ENCODE data around the gene ZNF24.

ZNF24 gene

DNA sequence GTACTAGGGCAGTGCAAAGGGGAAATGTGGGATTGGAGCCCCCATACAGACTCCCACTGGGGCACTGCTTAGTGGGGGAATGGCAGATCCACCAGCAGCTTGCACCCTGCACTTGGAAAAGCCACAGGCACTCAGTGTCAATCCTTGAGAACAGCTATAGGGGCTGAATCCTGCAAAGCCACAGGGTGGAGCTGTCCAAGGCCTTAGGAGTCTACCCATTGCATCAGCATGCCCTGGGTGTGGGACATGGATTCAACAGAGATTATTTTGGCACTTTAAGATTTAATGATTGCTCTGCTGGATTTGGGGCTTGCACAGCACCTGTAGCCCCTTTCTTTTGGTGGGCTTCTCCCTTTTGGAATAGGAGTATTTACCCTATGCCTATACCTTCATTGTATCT is 8.6 kb upstream of the ZNF24 start:
- DNase-seq, result no peak

DNA sequence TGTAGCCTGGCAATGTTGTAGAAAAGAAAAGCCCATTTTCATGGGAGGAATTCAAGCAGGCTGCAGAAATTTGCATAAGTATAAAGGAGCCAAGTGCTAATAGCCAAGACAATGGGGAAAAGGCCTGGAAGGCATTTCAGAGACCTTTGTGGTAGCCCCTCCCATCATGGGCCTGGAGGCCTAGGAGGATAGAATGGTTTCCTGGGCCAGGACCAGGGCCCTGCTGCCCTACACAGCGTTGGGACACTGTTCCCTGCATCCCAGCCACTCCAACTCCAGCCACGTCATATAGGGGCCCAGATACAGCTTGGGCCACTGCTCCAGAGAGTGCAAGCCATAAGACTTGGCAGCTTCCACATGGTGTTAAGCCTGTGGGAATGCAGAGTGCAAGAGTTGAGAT is 8.1 kb upstream of the ZNF24 start:
- no peak for DNase-seq

DNA sequence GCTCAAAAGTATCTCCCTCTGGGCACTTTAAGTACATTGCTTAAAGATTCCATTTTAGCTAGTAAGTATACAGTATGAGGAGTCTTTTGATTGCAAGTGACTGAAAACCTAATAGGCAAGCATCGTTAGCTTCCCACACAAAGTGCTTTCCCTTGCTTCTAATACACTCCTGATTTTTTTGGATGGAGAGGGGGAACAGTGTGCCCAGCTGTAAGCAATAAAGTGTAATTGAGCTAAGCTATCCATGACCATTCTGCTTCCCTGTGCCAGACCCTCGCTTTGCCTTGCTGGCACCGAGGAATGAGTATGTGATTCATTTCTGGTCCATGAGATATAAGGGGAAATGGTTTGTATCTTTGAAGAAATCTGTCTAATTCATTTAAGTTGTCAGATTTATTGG is 3.8 kb upstream of the ZNF24 start:
- no peak for DNase-seq

DNA sequence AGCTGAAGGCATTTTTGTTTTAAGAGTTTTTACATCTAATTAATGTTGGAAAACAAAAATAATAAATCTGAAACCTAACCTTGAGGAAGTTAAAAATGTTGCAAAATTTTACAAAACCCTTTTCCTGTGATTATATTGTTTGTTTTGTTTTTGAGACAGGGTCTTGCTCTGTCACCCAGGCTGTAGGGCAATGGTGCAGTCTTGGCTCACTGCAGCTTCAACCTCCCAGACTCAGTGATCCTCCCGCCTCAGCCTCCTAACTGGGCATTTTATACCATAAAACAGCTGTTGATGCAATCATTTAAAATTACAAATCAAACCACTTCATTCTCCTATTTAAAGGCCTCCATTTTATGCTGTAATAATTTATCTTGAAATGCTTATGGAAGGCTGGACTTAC is 1.7 kb upstream of the ZNF24 start:
- DNase-seq, result no peak

DNA sequence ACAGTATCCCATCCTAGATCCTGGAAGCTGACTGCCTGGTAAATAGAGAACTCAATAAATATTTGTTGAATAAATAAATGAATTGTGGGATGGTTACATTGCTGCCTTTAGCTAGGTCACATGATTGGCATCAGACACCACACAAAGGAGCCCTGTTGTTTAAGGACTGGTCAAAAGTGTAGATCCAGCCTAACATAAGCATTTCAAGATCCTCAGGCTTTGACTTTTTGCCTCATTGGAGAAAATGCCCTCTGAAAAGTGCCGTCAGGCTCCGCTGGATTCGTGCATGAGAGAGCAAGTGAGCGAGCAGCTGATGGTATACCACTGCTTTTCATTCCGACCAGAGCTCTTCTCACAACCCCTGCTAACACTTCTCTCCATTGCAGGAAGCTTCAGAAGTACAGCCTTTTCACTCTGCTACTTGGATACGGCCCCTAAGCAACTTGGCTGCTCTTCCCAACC is 1.3 kb upstream of the ZNF24 start:
- DNase-seq, result no peak

DNA sequence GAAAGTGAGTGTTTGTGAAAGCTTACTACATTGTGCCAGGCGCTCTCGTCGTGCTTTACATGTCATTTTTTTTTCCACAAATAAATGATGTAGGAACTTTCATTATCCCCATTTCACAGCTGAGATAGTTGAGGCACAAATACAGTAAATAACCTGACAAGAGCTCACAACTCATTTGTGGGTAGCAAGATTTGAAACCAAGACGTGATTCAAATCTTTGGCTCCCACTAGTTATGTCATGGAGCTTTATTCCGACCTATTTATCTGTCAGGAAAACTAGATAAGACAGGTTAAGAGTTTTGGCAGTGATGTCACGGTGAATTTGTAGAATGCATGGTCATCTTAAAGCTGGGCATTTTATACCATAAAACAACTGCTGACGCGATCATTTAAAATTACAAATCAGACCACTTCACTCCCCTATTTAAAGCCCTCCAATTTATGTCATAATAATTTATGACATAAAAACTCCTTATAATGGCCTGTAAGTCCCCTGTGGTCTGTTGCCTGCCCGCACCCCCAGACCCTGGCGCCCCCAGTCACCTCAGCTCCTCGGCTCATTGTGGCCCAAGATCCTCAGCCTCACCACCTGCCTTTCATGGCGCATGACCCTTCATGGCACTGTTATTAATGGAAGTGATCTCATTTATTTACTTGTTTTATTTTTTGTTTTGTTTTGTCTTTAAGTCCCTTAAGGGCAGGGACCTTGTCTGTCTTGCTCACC is 678 bp upstream of the ZNF24 start:
- DNase-seq, result no peak

DNA sequence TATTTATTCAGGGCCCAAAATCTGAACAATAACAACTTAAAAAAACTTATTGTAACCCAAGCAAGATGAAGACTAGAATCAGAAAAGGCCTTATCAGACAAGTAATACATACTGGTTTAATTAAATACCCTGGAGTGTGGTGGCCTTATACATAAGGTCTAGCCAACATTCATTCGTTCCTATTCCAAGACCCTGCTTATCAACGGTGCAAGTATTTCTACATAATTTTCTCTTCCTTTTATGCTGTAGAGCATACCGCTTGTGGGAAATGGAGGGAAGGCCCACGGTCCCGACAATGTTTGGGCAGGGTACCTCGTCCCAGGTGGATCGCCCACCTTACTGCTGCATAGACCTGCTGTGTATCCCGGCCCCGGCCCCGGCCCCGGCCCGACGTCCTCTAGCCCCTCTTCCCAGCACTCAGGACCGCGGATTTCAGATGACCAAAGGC is 708 bp downstream of the ZNF24 start:
- DNase-seq, result no peak

DNA sequence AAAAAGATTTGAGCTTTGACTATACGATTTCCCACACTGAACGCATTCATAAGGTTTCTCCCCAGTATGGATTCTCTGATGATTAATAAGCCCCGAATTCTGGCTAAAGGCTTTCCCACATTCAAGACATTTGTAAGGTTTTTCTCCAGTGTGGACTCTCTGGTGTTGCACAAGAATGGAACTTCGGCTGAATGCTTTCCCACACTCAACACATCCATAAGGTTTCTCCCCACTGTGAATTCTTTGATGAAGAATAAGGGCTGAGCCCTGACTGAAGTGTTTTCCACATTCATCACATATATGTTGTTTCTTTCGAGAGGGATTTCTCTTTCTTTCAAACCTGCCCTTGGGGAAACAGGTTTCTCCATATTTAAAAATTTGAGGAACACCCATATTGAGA is 6.9 kb downstream of the ZNF24 start:
- no peak for DNase-seq

DNA sequence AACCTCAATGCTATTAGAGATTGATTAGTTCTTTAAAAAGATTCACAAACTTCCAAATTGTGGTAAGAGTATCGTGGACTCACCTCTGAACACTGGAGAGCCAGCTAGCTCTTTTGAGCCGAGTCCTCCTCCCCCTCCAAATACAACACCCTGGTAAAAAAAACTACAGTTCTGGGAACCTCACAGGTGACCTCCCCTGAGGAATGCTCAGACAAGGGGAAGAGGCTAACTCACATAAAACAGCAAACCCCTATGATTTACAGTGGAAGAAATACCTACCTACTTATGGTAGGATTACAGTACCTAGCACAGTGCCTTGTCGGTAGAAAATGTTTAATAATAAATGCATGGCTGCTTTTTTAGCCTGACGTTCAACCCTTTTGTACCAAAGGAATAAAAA is 8.4 kb downstream of the ZNF24 start:
- no peak for DNase-seq

DNA sequence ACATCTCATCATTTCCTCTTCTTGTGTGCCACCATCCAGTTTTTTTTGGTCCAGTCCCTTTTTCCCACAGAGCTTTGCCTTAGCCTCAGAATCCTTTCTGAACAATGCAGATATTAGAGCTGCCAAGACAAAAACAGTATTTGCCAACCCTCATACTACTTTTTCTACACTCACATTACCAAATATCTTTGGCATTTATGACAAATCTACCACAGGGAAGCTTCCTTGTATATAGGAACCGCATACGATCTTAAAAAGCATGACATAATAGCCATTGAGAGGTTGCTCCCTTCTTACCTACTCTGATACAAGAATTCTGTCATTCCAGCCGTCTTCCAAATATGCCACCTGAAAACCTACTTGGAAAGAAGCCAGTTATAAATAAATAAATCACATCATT is 9.4 kb downstream of the ZNF24 start:
- peak; percentile 70 for DNase-seq

DNA sequence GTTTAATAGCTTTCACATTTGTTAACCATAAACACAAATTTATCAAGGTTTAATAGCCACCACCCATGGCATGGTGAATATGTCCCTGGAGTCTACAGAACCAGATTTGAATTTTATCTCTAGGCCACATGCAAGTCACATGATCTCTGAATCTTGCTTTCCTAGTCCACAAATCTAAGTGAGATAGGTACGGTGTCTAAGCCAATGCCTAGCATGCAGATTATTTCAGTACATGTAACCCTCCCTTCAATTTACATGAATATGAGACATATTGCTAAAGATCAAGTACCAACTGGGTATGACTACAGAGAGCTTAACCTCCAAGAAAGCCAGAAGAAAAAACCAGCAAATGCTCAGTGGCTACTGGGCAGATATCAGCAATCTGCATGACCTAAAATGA is 10.0 kb downstream of the ZNF24 start:
- no peak for DNase-seq

DNA sequence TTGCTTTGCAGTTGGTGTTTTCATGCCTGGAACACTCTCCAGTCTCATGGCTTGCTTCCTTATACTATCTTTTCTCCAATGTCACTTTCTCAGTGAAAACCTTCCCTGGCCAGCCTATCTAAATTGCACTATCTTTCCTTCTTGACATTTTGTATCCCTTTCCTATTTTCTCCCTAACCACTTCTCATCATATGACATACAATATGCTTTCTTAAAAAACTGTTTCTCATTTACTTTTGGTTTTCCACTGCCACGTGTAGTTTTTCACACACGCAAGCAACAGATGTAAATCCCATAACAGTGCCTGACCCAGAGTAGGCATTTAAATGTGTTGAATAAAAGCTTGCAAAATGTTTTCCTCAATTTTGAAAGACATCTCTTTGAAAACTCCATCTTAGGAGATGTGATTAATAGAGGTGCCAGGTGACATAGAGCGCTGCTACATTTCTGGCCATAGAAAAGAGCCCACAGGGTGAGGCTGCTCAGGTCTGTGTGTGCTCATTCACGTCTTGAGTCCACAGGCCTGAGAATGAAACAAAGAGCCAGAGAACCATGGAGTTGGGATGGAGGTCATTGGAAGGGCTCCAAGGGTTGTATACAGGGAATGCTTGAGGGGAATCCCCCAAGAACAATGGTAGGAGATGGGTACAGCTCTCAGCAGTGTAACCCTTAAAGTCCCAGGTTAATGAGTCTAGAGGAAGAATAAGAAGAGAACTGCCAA is 12.7 kb downstream of the ZNF24 start:
- DNase-seq, result no peak

DNA sequence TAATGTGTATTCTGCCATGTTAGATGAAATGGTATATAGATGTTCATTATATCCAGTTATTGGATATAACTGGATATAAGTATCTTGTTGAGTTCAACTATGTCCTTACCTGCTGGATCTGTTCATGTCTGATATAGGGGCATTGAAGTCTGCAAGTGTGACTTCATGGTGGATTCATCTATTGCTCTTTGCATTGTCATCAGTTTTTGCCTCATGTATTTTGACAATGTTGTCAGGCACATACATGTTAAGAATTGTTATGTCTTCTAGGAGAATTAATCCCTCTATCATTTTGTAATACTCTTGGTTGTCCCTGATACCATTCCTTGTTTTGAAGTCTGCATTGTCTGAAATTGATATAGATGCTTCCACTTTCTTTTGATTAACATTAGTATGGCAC is 15.4 kb downstream of the ZNF24 start:
- DNase-seq, result no peak

DNA sequence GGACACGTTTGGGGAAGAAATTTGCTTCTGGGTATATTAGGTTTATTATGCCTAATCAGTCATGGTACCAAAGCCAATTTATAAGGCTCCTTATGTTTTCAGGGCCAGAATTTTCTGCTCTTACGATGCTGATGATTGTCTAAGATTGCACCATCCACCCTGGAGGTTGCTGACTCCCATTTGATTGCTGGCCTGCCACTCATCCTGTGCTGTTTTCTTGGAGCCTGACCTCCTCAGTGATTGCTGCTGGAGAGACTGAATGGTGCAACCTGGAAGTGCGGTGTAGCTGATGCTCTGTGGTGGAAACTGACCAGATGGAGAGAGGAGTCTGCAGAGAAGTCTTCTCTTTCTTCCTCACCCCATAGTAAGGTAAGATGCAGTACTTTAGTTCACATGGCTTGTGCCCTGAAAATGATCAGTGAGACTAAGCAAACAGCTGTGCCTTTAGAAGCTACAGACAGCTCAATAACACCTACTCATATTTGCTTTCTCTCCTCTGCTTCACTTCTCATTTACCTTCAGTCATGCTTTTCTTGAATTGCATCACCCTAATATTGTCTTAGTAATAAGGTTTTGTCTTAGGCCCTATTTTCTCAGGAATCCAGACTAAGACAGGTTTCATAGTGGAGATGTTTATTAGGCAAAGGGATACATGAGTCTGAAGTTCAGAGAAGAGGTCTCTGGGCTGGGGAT is 17.4 kb downstream of the ZNF24 start:
- no peak for DNase-seq

DNA sequence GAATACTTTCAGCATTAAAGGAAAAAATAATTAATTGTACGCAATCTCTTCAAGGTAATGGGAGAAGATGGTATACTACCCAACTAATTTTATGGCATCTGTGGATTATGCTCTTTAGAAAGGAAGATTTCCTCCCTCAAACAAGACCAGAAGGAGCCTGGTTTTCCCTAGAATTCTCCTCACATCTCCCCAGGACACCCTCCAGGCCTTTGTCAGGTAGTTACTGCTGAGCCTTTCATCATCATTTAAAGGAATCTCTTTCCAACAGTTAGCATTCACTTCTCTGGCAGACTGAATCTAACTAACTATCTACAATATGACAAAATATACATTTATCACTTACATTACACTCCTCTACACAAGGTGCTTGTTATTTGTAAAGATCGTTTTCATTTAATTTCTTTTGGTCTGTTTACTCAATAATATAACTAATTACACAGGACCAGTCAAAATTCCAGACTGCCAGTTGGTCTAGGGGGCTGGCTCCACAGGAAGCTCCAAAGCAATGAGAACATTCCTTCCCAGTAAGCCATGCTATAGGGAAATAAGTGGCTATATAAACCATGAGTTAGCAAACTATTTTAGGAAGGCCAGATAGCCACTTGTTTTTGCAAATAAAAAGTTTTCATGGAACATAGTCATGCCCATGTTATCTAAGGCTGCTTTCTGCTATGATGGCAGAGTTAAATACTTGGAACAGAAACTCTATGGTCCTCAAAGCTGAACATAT is 19.1 kb downstream of the ZNF24 start:
- peak; percentile 89 for DNase-seq

DNA sequence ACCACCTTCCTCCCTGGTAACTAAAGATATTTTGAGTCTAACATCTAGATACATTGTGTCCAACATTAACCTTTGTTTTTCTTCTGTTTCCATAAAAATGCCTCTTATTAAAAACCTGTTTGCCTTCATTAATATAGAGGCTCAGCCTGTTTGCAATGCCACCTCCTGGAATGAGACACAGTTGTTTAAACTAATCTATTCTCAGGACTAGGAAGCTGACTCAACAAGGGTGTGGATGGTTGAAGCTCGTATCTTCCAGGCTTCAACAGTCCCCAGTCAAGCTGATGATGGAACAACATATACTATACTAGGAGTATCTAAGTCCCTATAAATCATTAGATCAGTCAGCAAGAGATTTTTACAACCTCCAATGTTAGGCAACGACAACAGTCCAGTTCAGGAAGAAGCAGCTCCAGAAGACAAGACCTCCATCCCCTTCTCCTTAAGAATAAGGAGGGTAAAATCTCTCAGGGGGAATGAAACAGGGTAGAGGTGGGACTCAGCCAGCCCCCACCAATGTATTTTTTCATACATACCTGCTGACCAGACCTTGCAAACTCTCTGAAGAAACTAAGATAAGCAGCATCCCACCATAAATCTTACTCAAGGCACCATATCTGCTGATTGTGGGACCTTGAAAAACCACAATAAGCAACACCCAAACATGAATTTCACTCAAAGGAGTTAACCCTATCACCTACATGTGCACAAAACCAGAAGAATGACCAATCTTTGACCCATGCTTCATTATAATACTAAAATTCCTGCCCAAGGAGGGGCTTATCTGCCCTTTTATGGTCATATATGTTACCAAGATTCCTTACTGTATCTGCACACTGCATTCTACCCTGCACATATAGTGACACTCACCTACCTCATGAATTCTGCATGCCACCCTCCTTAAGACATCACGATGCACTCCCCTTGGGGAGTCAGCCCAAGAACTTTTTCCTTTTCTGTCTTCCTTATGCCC is 21.4 kb downstream of the ZNF24 start:
- peak; percentile 61 for DNase-seq

DNA sequence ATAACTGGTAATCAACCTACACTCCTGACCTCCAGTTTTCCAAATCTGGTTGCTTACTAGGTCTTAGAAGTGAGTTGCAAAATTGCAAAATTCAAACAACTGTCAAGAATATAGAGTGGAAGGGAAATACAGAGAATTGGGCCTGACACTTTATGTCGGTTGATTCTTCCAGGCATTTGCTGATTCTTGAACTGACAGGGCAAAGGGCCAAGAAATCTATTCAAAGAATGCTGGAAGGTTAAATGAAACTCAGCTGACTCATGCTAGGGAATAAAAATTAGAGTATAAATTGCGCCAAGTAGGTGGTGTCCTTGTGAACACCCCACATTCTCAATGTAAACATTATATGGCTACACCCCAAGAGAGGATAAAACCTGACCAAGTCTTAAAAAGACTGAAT is 32.7 kb downstream of the ZNF24 start:
- DNase-seq, result peak; percentile 43

DNA sequence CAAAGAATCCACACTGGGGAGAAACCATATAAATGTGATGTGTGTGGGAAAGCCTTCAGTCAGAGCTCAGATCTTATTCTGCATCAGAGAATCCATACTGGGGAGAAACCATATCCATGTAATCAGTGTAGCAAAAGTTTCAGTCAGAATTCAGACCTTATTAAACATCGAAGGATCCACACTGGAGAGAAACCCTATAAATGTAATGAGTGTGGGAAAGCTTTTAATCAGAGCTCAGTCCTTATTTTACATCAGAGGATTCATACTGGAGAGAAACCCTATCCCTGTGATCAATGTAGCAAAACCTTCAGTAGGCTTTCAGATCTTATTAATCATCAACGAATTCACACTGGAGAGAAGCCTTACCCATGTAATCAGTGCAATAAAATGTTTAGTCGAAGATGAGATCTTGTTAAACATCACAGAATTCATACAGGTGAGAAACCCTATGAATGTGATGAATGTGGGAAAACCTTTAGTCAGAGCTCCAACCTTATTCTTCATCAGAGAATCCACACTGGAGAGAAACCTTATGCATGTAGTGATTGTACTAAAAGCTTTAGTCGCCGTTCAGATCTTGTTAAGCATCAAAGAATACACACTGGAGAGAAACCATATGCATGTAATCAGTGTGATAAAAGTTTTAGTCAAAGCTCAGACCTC is 37.5 kb downstream of the ZNF24 start:
- no peak for DNase-seq

DNA sequence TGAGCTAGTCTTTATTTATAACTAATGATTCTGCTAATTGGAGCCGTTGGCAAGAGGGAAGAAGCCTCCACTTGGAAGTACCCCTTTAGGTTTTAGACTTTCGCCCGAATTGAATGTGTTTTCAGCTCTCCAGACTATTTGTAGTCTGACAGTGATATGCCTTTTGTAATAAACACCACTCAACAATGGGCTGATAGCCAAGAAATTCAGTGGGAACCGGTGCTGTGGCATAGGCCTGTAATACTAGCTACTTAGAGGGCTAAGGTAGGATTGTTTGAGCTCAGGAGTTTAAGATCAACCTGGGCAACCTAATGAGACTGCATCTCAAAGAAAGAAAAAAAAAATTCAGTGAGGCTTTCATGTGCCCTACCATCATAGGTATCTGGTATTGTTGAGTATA is 40.6 kb downstream of the ZNF24 start:
- DNase-seq, result no peak

DNA sequence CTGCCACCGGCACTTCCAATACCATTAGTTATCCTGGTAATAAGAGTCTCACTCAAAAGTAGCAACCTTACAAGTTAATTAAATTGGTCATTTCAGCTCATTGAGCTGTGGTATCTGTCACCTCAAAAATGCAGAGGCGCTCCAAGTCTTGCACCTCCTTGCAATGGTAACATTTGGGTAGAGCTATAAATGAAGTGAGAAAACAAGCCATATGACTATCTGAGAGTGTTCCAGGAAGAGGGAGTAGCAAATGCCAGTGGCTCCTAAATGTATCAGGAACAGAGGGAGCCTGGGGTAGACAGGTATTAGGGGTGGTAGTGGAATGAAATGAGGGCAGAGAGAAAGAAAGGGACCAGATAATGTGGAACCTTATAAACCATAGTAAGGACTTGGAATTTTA is 48.2 kb downstream of the ZNF24 start:
- DNase-seq, result no peak

DNA sequence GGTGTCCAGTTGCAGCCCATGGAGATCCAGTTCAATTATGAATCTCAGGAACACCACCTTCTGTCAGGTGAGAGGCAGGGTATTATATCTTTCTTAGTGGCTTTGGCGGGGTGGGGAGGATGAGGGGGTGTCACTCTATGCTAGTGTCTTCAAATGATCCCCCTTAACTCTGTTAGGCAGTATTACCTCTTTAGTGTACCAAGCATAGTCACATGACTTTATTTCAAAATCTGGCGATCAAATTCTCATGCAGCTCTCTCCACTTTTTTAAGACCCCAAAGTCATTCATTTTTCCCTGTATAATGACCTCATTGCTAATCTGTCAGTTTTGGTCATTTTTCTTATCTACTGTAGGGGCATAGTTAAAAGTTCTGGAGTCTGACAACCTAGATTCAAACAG is 53.1 kb downstream of the ZNF24 start:
- DNase-seq, result no peak

Data from fibroblast of skin of back (primary cell).